AG04450 (cell line): ENCODE results near the gene GPR155. TPM values are rescaled to one million over a fixed set of nuclear protein-coding genes. Genes with fewer than 3 reads are reported as not detected.

Source experiments
- CTCF ChIA-PET: fragments of 300-600, 350-600 bp; formaldehyde crosslinking; extraction: SDS; loops from one replicate; lab custom pipeline; 2022; ENCODE audit warnings: antibody characterized with exemption, inconsistent platforms; lab: Charles Lee
- POLR2A ChIA-PET: fragments of 350-600 bp; formaldehyde crosslinking; extraction: SDS; loops from one replicate; lab custom pipeline; 2021; ENCODE audit warnings: antibody characterized with exemption, inconsistent platforms; lab: Yijun Ruan, JAX
- DNase-seq: peaks from one replicate; pipeline ENCODE4 v3.0.0-alpha.2; 2011; ENCODE audit warnings: low read depth, low spot score
- H3K27ac ChIP-seq: one replicate; pipeline ENCODE4 v1.5.1; 2012; ENCODE audit warnings: low read depth, low read length, control low read depth
- H3K27me3 ChIP-seq: one replicate; pipeline ENCODE4 v1.6.0; 2012; ENCODE audit warnings: low read length; ENCODE audit not compliant: control insufficient read depth, insufficient read depth
- H3K4me3 ChIP-seq: 2 replicates; pipeline ENCODE4 v1.5.1; 2011; ENCODE audit warnings: mild to moderate bottlenecking, low read depth, low read length, control low read depth
- H3K9me3 ChIP-seq: 2 replicates; pipeline ENCODE4 v1.5.1; 2012; ENCODE audit warnings: low read length; ENCODE audit not compliant: control insufficient read depth, insufficient read depth
- polyA minus RNA-seq: library from RNA; depleted of rRNA, polyadenylated mRNA; stranded (reverse); fragments of >200 nt; gene quantifications from 2 replicates; pipeline ENCODE4 v1.2.3, GENCODE V29; 2011; rRNA and poly(A)+ RNA removed
- polyA plus RNA-seq: library from polyadenylated mRNA; depleted of rRNA; stranded (reverse); fragments of >200 nt; gene quantifications from 2 replicates; pipeline ENCODE4 v1.2.3, GENCODE V29; 2011; rRNA removed
- TF ChIP-seq, protein P1 (sequence below): IDR thresholded peaks from 2 replicates; pipeline ENCODE4 v1.5.1; 2011; ENCODE audit warnings: low read depth, low read length, control low read depth, inconsistent platforms

The GPR155 gene, protein sequence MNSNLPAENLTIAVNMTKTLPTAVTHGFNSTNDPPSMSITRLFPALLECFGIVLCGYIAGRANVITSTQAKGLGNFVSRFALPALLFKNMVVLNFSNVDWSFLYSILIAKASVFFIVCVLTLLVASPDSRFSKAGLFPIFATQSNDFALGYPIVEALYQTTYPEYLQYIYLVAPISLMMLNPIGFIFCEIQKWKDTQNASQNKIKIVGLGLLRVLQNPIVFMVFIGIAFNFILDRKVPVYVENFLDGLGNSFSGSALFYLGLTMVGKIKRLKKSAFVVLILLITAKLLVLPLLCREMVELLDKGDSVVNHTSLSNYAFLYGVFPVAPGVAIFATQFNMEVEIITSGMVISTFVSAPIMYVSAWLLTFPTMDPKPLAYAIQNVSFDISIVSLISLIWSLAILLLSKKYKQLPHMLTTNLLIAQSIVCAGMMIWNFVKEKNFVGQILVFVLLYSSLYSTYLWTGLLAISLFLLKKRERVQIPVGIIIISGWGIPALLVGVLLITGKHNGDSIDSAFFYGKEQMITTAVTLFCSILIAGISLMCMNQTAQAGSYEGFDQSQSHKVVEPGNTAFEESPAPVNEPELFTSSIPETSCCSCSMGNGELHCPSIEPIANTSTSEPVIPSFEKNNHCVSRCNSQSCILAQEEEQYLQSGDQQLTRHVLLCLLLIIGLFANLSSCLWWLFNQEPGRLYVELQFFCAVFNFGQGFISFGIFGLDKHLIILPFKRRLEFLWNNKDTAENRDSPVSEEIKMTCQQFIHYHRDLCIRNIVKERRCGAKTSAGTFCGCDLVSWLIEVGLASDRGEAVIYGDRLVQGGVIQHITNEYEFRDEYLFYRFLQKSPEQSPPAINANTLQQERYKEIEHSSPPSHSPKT
- polyA plus RNA-seq = 3.8 and 5.4 TPM in 2 replicates
- polyA minus RNA-seq = 1.9 and 2.7 TPM in 2 replicates

DNA sequence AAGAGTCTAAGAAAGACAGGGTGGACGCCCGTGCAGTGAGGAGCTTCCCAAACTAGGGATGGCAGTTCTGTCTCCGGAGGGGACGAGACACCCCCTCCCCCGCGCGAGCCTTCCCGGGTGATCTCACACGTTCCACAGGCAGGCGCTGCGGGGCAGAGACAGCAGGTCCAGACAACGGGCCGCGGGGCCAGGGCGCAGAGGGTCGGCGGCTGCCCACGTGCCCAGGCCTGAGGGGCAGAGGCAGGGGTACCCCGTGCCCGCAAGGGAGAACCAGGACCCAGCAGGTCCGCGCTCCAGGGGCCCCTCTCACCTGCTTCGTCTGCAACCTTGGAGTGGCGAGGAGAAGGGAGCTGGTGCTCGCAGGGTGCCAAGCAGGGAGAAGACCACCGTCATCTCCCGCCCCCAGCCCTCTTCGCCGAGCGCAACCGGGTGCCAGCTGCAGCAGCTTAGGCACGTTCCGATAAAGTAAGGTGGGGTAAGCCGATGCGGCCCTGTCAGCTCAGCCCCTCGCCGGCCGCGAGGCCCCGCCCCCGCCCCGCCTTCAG lies at the start of gene GPR155:
TSS of gene GPR155 (minus strand) at position 467 of the 545 bp plus-strand sequence. CDS start 5,073 bp downstream, outside the sequence.
- POLR2A ChIA-PET = no interaction called here
- CTCF ChIA-PET = interaction anchor here (0.9 to 7.5 kb wide), 5 partner anchors 10 to 201 kb away, joined by 3 to 64 read pairs (median 4); no protein-coding TSS in a partner anchor
- TF ChIP-seq, protein P1, sequence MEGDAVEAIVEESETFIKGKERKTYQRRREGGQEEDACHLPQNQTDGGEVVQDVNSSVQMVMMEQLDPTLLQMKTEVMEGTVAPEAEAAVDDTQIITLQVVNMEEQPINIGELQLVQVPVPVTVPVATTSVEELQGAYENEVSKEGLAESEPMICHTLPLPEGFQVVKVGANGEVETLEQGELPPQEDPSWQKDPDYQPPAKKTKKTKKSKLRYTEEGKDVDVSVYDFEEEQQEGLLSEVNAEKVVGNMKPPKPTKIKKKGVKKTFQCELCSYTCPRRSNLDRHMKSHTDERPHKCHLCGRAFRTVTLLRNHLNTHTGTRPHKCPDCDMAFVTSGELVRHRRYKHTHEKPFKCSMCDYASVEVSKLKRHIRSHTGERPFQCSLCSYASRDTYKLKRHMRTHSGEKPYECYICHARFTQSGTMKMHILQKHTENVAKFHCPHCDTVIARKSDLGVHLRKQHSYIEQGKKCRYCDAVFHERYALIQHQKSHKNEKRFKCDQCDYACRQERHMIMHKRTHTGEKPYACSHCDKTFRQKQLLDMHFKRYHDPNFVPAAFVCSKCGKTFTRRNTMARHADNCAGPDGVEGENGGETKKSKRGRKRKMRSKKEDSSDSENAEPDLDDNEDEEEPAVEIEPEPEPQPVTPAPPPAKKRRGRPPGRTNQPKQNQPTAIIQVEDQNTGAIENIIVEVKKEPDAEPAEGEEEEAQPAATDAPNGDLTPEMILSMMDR = peak; percentile 8; the same call in 1 of the 2 replicates
- Histone ChIP-seq H3K27me3 (peaks cover 4% of the 10 kb centered on the region), H3K9me3 (no peaks in the 10 kb centered on the region), H3K4me3 (peak within 1 kb of the TSS; percentile 90), H3K27ac (peak within 1 kb of the TSS; percentile 68)
- no peak for DNase-seq

DNA sequence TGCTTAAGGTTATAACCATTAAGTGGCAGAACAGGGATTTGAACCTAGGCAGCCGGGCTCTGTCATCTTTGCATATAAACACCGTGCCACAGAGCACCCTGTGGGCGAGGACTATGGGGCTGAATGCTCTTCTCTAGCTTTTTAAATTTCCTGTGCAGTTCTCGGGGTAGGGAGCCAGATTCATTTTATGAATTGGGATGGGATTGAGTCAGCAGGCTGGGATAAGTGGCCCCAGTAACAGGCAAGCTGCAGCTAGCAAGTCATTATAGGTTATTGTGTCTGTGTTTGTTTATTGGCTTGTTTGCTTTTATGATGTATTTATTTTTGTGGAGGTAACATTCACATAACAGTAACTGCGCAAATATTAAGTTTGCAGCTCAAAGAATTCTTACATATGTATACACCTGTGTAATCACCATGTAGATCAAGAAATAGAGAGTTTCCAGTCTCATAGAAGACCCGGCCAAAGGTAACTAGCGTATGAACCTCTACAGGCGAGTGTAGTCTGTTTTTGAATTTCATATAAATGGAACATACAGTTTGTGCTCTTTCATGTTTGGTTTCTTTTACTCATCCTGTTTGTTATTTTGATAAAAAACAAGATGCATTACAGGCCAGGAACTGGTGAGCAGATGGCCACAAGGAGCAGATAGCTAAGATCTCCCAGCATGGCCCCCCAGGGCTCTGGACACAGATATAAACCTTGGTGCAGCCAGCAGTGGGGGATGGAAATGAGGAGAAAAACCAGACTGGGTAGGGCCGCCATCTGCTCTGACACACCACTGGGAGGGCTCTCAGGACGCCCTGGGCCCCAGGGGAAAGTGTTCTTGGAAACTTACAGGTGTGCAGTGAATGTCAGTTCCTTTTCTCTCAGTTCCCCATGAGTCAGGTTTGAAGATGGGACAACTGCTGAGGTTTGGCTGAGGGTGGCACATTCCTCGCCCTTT lies 49.2 kb upstream of the GPR155 start:
- TF ChIP-seq, protein P1 = no peak
- H3K9me3 ChIP-seq = no peaks in the 10 kb centered on the region
- no peak overlapping the region for H3K27ac ChIP-seq
- no peak overlapping the region for H3K4me3 ChIP-seq
- DNase-seq = no peak
- ChIA-PET POLR2A (no interaction called here), CTCF (interaction anchor here (0.8 to 1.5 kb wide), 2 partner anchors 11 to 73 kb away, joined by 3 to 6 read pairs; no protein-coding TSS in a partner anchor)
- peaks cover 4% of the 10 kb centered on the region for H3K27me3 ChIP-seq

DNA sequence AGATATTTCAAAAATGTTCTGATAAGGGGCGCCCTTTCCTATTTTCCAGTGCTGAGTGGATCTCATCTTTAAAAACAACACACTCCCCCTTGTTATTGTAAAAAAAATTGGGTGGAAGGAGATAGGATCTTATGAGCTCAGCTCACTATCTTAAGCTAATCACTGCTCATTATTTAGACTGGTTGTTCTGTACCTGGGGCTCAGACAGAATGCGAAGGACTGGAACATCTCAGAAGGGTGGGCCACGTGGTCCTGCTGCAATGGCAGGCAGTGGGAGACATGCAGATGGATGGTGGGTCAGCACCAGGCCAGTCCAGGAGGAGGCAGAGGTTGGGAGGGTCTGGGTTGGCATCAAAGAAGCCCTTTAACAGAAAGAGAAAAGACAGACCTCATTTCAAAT lies 48.3 kb upstream of the GPR155 start:
- ChIA-PET CTCF (interaction anchor here (0.7 to 1.5 kb wide), 2 partner anchors 72 to 92 kb away, joined by 4 to 6 read pairs; no protein-coding TSS in a partner anchor), POLR2A (no interaction called here)
- DNase-seq = no peak
- H3K9me3 ChIP-seq = no peaks in the 10 kb centered on the region
- no peak overlapping the region for H3K27ac ChIP-seq
- no peak overlapping the region for H3K4me3 ChIP-seq
- H3K27me3 ChIP-seq = peaks cover 4% of the 10 kb centered on the region
- TF ChIP-seq, protein P1 = no peak

DNA sequence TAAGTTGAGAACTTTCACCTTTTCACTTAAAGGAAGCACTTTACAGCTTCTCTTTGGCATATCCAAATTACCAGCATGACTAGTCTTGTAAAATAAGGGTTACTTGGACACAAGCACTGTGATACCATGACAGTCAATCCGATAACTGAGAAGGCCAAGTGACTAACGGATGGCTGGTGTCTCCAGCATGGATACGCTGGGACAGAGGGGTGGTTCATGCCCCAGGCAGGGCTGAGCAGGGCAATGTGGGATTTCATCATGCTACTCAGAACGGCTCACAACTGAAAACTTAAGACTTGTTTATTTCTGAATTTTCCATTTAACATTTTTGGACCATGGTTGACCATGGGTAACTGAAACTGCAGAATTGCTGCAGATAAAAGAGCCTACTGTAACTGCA lies 43.1 kb upstream of the GPR155 start:
- Histone ChIP-seq H3K27ac (no peak overlapping the region), H3K9me3 (no peaks in the 10 kb centered on the region), H3K27me3 (peaks cover 6% of the 10 kb centered on the region), H3K4me3 (no peak overlapping the region)
- TF ChIP-seq, protein P1 = no peak
- CTCF ChIA-PET = no interaction called here
- POLR2A ChIA-PET = no interaction called here
- DNase-seq = no peak
